ENCODE measurements around the gene SLC38A11. TPM values are rescaled to one million over a fixed set of nuclear protein-coding genes. Genes with fewer than 3 reads are reported as not detected.

The SLC38A11 gene
- total and polyA plus RNA-seq, 10 of the 15 experiments (the other 5 are each of a cell fraction or from before 2014, with no cell fraction given): not detected

- H3K9ac ChIP-seq (ENCODE audit: control insufficient read depth, insufficient read depth, low read length): no peak overlapping the region
- H4K20me1 ChIP-seq (ENCODE audit: control insufficient read depth, insufficient read depth): no peaks in the 10 kb centered on the region
- no CpG with 5 or more reads among the region's 2 CpGs for WGBS (ENCODE audit: insufficient coverage, insufficient replicate concordance, low lambda C conversion rate, missing lambda C conversion rate)
- ATAC-seq (no peak), DNase-seq (ENCODE audit: low read depth, low spot score) (no peak), FAIRE-seq (no peak)
- ChIA-PET RAD21 (ENCODE audit: unreplicated experiment) (no interaction called here), POLR2A (no interaction called here), CTCF (no interaction called here), SMC1A (ENCODE audit: uncharacterized antibody, unreplicated experiment) (no interaction called here)
- H2AFZ ChIP-seq (ENCODE audit: control insufficient read depth, low read depth, low read length): no peak overlapping the region
- intact Hi-C loops (cut with micrococcal nuclease; ENCODE audit: unreplicated experiment) (no loop called here), in situ Hi-C loops (cut with MboI) (no loop called here)
- H3K27me3 ChIP-seq (replicated peaks in 1 of 2; ENCODE audit: control insufficient read depth in 2 of 2, insufficient read depth in 2 of 2, low read length in 1 of 2): no peaks in the 10 kb centered on the region
- no peak overlapping the region for H3K4me3 ChIP-seq
- no peaks in the 10 kb centered on the region for H3K4me1 ChIP-seq (ENCODE audit: control insufficient read depth, insufficient read depth, low read length)
- no peaks in the 10 kb centered on the region for H3K79me2 ChIP-seq (ENCODE audit: control insufficient read depth, insufficient read depth, low read length)
- no TSS peak for BruUV-seq (replicated peaks)
- H3K4me2 ChIP-seq (ENCODE audit: control insufficient read depth, insufficient read depth): no peak overlapping the region
- no peaks in the 10 kb centered on the region for H3K36me3 ChIP-seq (ENCODE audit: control insufficient read depth in 2 of 2, insufficient read depth in 2 of 2, low read length in 1 of 2)
- no peaks in the 10 kb centered on the region for H3K9me3 ChIP-seq (replicated peaks; ENCODE audit: control insufficient read depth, insufficient read depth, low read length)
- H3K27ac ChIP-seq (ENCODE audit: control insufficient read depth, insufficient read depth): no peak overlapping the region
- TF ChIP-seq REST (IDR thresholded peaks at IDR 0.05; ENCODE audit: low read depth, low read length) (no peak), GATAD2B (conservative IDR thresholded peaks at IDR 0.05; ENCODE audit: low read depth) (no peak), FOXK2 (IDR thresholded peaks at IDR 0.05) (no peak), ZNF384 (IDR thresholded peaks at IDR 0.05; ENCODE audit: borderline replicate concordance, low read depth, low read length) (no peak), ASH2L (IDR thresholded peaks at IDR 0.05; ENCODE audit: borderline replicate concordance, low read depth) (no peak), CTCF (IDR thresholded peaks at IDR 0.05 in 2 of 3, conservative IDR thresholded peaks at IDR 0.05 in 1 of 3; ENCODE audit: control insufficient read depth in 2 of 3, extremely low read depth in 1 of 3, insufficient read depth in 1 of 3, low read depth in 3 of 3, low read length in 3 of 3) (no peak)
Observed at GRCh38 chr2:164871404-164871803, 83.9 kb downstream of the SLC38A11 start.
